ENCODE data around the gene CNIH3. TPM values are rescaled to one million over a fixed set of nuclear protein-coding genes. Genes with fewer than 3 reads are reported as not detected.

Gene CNIH3
- total and polyA plus RNA-seq, 2 of the 4 experiments (the other 2 are of a cell fraction) = 2.0 to 2.9 TPM

DNA sequence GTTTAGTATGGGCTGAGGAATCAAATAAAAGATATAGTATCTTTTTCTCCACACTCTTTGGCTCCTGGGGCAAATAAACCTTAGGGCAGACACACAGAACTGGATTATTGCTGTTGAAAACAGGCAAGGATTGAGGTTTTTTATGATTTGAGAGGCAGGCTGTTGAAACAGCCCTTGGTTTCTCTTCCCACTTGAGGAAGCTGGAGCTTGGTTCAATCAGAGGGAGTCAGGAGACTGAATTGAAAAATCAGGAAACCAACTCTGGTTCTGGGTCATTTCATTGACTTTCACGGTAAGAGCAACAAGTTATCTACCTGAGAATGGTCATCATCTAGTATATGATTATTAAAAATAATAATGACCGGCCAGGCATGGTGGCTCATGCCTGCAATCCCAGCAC is 108.4 kb downstream of the CNIH3 start:
- TF ChIP-seq CEBPB (IDR thresholded peaks at IDR 0.05; ENCODE audit: low read depth, low read length) = no peak
- no peak for TF ChIP-seq MAZ (IDR thresholded peaks at IDR 0.05; ENCODE audit: borderline replicate concordance, low read depth, low read length)
- TF ChIP-seq, protein P1, sequence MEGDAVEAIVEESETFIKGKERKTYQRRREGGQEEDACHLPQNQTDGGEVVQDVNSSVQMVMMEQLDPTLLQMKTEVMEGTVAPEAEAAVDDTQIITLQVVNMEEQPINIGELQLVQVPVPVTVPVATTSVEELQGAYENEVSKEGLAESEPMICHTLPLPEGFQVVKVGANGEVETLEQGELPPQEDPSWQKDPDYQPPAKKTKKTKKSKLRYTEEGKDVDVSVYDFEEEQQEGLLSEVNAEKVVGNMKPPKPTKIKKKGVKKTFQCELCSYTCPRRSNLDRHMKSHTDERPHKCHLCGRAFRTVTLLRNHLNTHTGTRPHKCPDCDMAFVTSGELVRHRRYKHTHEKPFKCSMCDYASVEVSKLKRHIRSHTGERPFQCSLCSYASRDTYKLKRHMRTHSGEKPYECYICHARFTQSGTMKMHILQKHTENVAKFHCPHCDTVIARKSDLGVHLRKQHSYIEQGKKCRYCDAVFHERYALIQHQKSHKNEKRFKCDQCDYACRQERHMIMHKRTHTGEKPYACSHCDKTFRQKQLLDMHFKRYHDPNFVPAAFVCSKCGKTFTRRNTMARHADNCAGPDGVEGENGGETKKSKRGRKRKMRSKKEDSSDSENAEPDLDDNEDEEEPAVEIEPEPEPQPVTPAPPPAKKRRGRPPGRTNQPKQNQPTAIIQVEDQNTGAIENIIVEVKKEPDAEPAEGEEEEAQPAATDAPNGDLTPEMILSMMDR (conservative IDR thresholded peaks at IDR 0.05; ENCODE audit: low read depth, low read length) = no peak
- TF ChIP-seq, protein P2, sequence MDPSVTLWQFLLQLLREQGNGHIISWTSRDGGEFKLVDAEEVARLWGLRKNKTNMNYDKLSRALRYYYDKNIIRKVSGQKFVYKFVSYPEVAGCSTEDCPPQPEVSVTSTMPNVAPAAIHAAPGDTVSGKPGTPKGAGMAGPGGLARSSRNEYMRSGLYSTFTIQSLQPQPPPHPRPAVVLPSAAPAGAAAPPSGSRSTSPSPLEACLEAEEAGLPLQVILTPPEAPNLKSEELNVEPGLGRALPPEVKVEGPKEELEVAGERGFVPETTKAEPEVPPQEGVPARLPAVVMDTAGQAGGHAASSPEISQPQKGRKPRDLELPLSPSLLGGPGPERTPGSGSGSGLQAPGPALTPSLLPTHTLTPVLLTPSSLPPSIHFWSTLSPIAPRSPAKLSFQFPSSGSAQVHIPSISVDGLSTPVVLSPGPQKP (IDR thresholded peaks at IDR 0.05; ENCODE audit: borderline replicate concordance, low read depth, low read length) = no peak
- TF ChIP-seq CHD1 (IDR thresholded peaks at IDR 0.05; ENCODE audit: low read depth, low read length) = no peak
- no peak for TF ChIP-seq MXI1 (IDR thresholded peaks at IDR 0.05; ENCODE audit: borderline replicate concordance, low read depth, low read length)
- no peak for TF ChIP-seq FOS (IDR thresholded peaks at IDR 0.05; ENCODE audit: low read depth, low read length)
- TF ChIP-seq, protein P3, sequence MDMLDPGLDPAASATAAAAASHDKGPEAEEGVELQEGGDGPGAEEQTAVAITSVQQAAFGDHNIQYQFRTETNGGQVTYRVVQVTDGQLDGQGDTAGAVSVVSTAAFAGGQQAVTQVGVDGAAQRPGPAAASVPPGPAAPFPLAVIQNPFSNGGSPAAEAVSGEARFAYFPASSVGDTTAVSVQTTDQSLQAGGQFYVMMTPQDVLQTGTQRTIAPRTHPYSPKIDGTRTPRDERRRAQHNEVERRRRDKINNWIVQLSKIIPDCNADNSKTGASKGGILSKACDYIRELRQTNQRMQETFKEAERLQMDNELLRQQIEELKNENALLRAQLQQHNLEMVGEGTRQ (IDR thresholded peaks at IDR 0.05; ENCODE audit: low read depth, low read length) = no peak
- TF ChIP-seq RCOR1 (IDR thresholded peaks at IDR 0.05; ENCODE audit: insufficient replicate concordance, low read length) = no peak
- H2AK5ac ChIP-seq (ENCODE audit: low read depth, low read length) = no peak overlapping the region
- H3K9me3 ChIP-seq (ENCODE audit: control insufficient read depth, insufficient read depth, low read length) = no peaks in the 10 kb centered on the region
- no peak overlapping the region for H3K27ac ChIP-seq (ENCODE audit: insufficient read depth, low read length)
- peaks cover 0 to 14% of the 10 kb centered on the region in 2 experiments; a peak in 2 of 4 replicates for H3K79me1 ChIP-seq (ENCODE audit: low read depth in 1 of 2, low read length in 2 of 2)
- H4K91ac ChIP-seq (ENCODE audit: insufficient read depth, low read depth, low read length) = no peak overlapping the region
- no peaks in the 10 kb centered on the region for H3K36me3 ChIP-seq (ENCODE audit: control insufficient read depth, insufficient read depth, low read length)
- in situ Hi-C loops (cut with MboI; ENCODE audit: low sequenced_read_pairs) = no loop called here
- no peak overlapping the region for H2BK15ac ChIP-seq (ENCODE audit: low read depth, low read length)
- no peak overlapping the region for H3K9ac ChIP-seq (ENCODE audit: low read depth, low read length)
- H2BK5ac ChIP-seq (ENCODE audit: low read depth, low read length, poor library complexity, severe bottlenecking) = no peak overlapping the region
- no peak overlapping the region for H3K4me3 ChIP-seq (ENCODE audit: insufficient read depth, low read depth, low read length)
- peaks cover 11% of the 10 kb centered on the region for H3K4me1 ChIP-seq (ENCODE audit: control insufficient read depth, insufficient read depth, low read length)
- no peak overlapping the region for H4K8ac ChIP-seq (ENCODE audit: low read depth in 2 of 2, low read length in 2 of 2)
- no peak overlapping the region for H4K5ac ChIP-seq (ENCODE audit: low read depth, low read length)
- peaks cover 12% of the 10 kb centered on the region for H3K9me1 ChIP-seq (ENCODE audit: insufficient read depth, low read length)
- no peak overlapping the region for H2AK9ac ChIP-seq (replicated peaks; ENCODE audit: low read depth, low read length, poor library complexity)
- H3K27me3 ChIP-seq (ENCODE audit: control insufficient read depth, insufficient read depth, low read length) = peaks cover 3% of the 10 kb centered on the region; the same call in 1 of the 2 replicates
- DNase-seq = no peak
- no TSS peak for BruUV-seq (replicated peaks)
- intact Hi-C loops (cut with micrococcal nuclease) = no loop called here
- H3K14ac ChIP-seq (replicated peaks; ENCODE audit: low read depth, low read length) = no peak overlapping the region
- no peak overlapping the region for H3K23ac ChIP-seq (ENCODE audit: low read depth, low read length)
- H3K4ac ChIP-seq (ENCODE audit: low read depth, low read length) = no peak overlapping the region
- ChIA-PET POLR2A (ENCODE audit: unreplicated experiment) (no interaction called here), CTCF (interaction anchor here (1.3 kb wide), 1 partner anchor 72 kb away, joined by 4 read pairs; no protein-coding TSS in a partner anchor)
- H3K4me2 ChIP-seq (ENCODE audit: low read depth, low read length) = no peak overlapping the region
- WGBS, 2 experiments (ENCODE audit: extremely low coverage in 2 of 2, insufficient read length in 1 of 2) = no CpG with 5 or more reads among the region's 2 CpGs
- H2AFZ ChIP-seq (replicated peaks; ENCODE audit: low read length, poor library complexity) = no peak overlapping the region
- H3K18ac ChIP-seq (ENCODE audit: low read depth, low read length) = no peak overlapping the region
- H2BK20ac ChIP-seq (ENCODE audit: low read depth, low read length) = no peak overlapping the region
- ATAC-seq (ENCODE audit: low read depth) = no peak
- no peak overlapping the region for H2BK120ac ChIP-seq (ENCODE audit: low read depth, low read length)
- H3K56ac ChIP-seq (ENCODE audit: extremely low read depth, insufficient read depth, low read length) = no peak overlapping the region
- no peaks in the 10 kb centered on the region for H4K20me1 ChIP-seq (ENCODE audit: insufficient read depth, low read length)
- dilution Hi-C loops (cut with HindIII; ENCODE audit: low sequenced_read_pairs, unreplicated experiment) = no loop called here

Data from IMR-90 (cell line).